HG03342 (cell line): ENCODE results near the gene ASB6.
"Not testable (repeated sequence)": the region's sequence is repeated elsewhere in the genome, so short reads cannot be mapped to it uniquely, and the experiment has no call there.

Experiments used
- ATAC-seq: cut with Tn5 transposase; IDR thresholded peaks from one replicate; pipeline ENCODE4 v1.9.1; 2021; ENCODE audit warnings: mild to moderate bottlenecking, moderate library complexity; ENCODE audit not compliant: unreplicated experiment

The ASB6 gene

GRCh38 chr9:129610213-129610472 is 31.8 kb downstream of the ASB6 start:
- no peak for ATAC-seq

DNA sequence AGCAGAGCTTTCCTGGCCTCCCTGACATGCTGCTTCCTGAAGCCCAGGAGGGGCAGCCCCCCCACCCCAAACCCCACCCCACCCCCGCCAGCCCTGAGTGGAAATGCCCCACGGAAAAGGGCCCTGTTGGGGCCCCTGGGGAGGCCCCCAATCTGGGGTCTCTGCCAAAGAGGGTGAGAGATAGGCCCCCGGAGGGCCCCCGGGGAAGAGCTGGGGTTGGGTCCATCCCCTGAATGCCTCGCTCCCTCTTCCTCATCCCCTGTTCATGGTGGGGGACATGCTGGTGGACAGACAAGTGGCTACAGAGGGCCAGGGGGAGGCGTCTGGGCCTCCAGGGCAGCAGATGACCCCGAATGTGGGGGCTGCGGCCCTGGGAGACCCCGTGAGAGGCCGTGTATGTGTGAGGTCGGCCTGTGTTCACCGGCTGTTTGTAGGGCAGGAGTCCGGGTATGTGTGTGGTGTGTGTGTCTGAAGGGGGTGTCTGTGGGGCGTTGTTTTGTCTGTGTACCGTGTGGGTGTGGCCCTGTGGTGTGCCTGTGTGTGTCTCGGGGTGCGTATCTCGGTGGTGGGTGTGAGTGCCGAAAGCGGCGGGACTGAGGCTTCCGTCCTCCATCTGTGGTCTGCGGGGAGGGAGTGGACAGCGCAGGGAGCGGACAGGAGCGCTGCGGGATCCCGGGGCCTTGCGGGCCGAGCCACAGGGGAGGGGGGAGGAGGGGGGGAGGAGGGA is 32.3 kb downstream of the ASB6 start:
- ATAC-seq: no peak

- ATAC-seq: no peak
Observed at GRCh38 chr9:129608561-129609481, 33.1 kb downstream of the ASB6 start.

- no peak for ATAC-seq
Observed at GRCh38 chr9:129607027-129607387, 34.9 kb downstream of the ASB6 start.

GRCh38 chr9:129606161-129607026 is 35.6 kb downstream of the ASB6 start:
- ATAC-seq: no peak

DNA sequence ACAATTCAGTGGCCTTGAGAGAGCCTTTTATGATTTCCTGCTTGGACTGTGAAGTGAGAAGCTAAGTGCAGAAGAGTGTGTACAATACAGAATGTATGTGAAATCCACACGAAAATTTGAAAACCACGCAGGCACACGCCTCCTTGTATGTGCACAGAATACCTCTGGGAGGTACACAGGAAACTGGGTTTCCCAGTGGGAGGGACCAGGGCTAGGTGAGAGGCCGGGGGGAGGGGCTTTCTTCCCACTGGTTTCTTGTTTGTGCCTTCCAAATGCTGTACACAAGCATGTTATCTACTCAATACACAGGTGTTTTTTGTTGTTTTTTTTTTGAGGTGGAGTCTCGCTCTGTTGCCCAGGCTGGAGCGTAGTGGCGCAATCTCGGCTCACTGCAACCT is 37.2 kb downstream of the ASB6 start:
- ATAC-seq: no peak

- ATAC-seq: no peak
Observed at GRCh38 chr9:129604056-129604765, 37.7 kb downstream of the ASB6 start.

GRCh38 chr9:129602598-129603415 is 39.1 kb downstream of the ASB6 start:
- ATAC-seq: no peak

GRCh38 chr9:129601082-129601674 is 40.8 kb downstream of the ASB6 start:
- ATAC-seq: no peak

GRCh38 chr9:129598089-129598596 is 43.8 kb downstream of the ASB6 start:
- ATAC-seq: no peak

- no peak for ATAC-seq
Observed at GRCh38 chr9:129597355-129598088, 44.4 kb downstream of the ASB6 start.

- no peak for ATAC-seq
Observed at GRCh38 chr9:129596541-129597331, 45.2 kb downstream of the ASB6 start.

GRCh38 chr9:129595903-129596540 is 45.9 kb downstream of the ASB6 start:
- no peak for ATAC-seq

DNA sequence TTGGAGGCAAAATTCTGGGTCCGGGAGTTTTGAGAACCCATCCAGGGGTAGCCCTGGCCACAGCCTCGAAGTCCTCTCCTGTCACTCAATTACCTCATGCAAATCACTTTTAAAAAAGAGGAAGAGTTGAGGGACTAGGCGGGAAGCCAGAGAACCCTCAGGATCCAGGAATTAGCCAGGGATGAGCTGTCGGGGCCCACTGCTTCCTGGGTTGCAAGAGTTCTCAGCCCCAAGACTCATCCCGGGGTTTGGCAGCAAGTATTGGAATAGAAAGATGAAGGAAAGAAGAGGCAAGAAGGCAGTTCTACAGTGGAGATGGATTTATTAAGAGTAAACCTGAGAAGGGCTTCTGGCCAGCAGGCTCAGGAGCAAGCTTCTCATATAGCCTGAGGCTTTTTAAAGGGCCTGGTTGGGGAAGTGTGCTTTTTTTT is 46.6 kb downstream of the ASB6 start:
- no peak for ATAC-seq

GRCh38 chr9:129594632-129595031 is 47.3 kb downstream of the ASB6 start:
- ATAC-seq: no peak

DNA sequence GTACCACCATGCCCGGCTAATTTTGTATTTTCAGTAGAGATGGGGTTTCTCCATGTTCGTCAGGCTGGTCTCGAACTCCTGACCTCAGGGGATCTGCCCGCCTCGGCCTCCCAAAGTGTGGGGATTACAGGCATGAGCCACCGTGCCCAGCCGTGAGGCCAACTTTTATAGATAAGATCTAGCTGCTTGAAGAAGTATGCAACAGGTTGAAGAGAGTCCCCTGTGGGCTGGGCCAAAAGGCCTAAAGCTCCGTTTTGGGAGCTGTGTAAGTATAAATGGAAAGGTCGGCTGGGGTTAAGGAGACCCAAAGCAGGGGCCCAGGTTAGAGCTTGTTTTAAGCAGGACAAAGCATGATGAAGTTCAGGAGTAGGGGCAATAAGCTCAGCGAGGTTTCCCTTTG is 49.2 kb downstream of the ASB6 start:
- ATAC-seq: not testable (repeated sequence)

DNA sequence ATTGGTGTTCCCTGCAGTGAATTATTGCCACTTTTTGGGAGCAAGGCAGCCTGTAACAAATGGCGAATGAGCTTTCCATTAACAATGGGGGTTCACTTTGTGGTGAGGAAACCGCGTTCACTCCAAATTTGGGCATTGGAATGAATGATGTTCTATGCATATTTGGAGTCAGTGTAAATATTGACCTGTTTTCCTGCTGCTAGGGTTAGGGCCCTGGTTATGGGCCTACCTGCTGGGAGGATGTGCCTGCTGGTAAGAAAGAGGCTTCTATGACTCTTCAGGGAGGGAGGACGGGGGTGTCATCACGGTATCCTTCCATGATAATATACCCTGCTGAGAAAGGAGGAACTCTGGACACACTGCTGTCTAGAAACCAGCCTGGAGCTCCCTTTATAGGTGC is 50.0 kb downstream of the ASB6 start:
- no peak for ATAC-seq
